ENCODE results near the gene FOXP1. TPM values are rescaled to one million over a fixed set of nuclear protein-coding genes. Genes with fewer than 3 reads are reported as not detected.

Gene FOXP1
- total RNA-seq, 1 experiment from 2014 or later: 58.4 TPM

DNA sequence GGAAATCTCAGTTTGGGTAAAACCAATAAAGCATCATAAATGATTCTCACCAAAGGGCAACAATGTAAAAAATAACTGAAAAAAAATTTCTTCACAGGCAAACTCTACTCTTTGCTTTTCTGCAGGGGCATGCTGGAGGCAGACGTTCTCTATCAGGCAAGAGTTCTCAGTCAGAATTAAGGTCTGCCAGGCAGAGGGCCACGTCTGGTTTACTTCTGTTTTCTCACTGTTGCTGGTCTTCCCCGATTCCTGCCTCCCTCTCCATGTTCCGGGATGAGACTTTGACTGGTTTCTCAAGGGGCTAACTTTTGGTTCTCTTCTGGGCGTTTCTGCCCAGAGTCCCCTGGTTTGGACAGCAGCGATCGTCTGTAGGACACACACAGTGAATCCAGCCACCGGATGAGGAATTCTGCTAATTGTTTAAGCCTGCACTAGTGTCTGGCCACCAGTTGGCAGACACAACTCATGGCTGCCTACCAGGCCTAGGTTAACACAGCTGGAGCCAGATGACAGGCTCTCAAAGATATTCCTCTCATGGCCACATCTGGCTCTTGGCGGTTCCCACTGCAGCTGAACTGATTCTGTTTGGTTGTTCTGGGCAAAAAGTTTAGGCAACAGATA, 273.1 kb downstream of the FOXP1 start:
- CTCF ChIA-PET: no interaction called here
- Histone ChIP-seq H3K9me3 (ENCODE audit: low read depth, low read length, poor library complexity, severe bottlenecking) (no peaks in the 10 kb centered on the region), H3K36me3 (ENCODE audit: insufficient read depth, low read length, poor library complexity, severe bottlenecking) (no peaks in the 10 kb centered on the region), H3K4me3 (ENCODE audit: low read depth, low read length, poor library complexity, severe bottlenecking) (no peak overlapping the region), H3K27me3 (replicated peaks; ENCODE audit: insufficient read depth, low read depth, low read length, poor library complexity) (no peaks in the 10 kb centered on the region), H3K27ac (ENCODE audit: low read depth, low read length, poor library complexity, severe bottlenecking) (no peak overlapping the region), H3K4me1 (ENCODE audit: insufficient read depth, low read length, poor library complexity, severe bottlenecking) (peaks cover 11% of the 10 kb centered on the region)
- TF ChIP-seq EZH2 (IDR thresholded peaks at IDR 0.05; ENCODE audit: borderline replicate concordance, low read depth, low read length, poor library complexity, severe bottlenecking): no peak
- TF ChIP-seq, protein P1, sequence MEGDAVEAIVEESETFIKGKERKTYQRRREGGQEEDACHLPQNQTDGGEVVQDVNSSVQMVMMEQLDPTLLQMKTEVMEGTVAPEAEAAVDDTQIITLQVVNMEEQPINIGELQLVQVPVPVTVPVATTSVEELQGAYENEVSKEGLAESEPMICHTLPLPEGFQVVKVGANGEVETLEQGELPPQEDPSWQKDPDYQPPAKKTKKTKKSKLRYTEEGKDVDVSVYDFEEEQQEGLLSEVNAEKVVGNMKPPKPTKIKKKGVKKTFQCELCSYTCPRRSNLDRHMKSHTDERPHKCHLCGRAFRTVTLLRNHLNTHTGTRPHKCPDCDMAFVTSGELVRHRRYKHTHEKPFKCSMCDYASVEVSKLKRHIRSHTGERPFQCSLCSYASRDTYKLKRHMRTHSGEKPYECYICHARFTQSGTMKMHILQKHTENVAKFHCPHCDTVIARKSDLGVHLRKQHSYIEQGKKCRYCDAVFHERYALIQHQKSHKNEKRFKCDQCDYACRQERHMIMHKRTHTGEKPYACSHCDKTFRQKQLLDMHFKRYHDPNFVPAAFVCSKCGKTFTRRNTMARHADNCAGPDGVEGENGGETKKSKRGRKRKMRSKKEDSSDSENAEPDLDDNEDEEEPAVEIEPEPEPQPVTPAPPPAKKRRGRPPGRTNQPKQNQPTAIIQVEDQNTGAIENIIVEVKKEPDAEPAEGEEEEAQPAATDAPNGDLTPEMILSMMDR (conservative IDR thresholded peaks at IDR 0.05; ENCODE audit: low read depth, low read length): no peak
- no TSS peak for BruUV-seq (replicated peaks)
- POLR2A ChIA-PET (ENCODE audit: low non-redundant PET): no interaction called here
- peak; percentile 17 for DNase-seq (ENCODE audit: low spot score)
- intact Hi-C loops (cut with micrococcal nuclease; ENCODE audit: unreplicated experiment): no loop called here

GRCh38 chr3:71309886-71310285, 273.6 kb downstream of the FOXP1 start:
- intact Hi-C loops (cut with micrococcal nuclease; ENCODE audit: unreplicated experiment): loop anchor here (5.0 to 10.0 kb wide), 2 partner anchors 277 to 755 kb away; no protein-coding TSS in a partner anchor
- Histone ChIP-seq H3K4me3 (ENCODE audit: low read depth, low read length, poor library complexity, severe bottlenecking) (no peak overlapping the region), H3K36me3 (ENCODE audit: insufficient read depth, low read length, poor library complexity, severe bottlenecking) (no peaks in the 10 kb centered on the region), H3K9me3 (ENCODE audit: low read depth, low read length, poor library complexity, severe bottlenecking) (no peaks in the 10 kb centered on the region), H3K4me1 (ENCODE audit: insufficient read depth, low read length, poor library complexity, severe bottlenecking) (peaks cover 11% of the 10 kb centered on the region), H3K27me3 (replicated peaks; ENCODE audit: insufficient read depth, low read depth, low read length, poor library complexity) (no peaks in the 10 kb centered on the region), H3K27ac (ENCODE audit: low read depth, low read length, poor library complexity, severe bottlenecking) (no peak overlapping the region)
- BruUV-seq (replicated peaks): no TSS peak
- TF ChIP-seq, protein P1 (conservative IDR thresholded peaks at IDR 0.05; ENCODE audit: low read depth, low read length): no peak
- no peak for TF ChIP-seq EZH2 (IDR thresholded peaks at IDR 0.05; ENCODE audit: borderline replicate concordance, low read depth, low read length, poor library complexity, severe bottlenecking)
- CTCF ChIA-PET: no interaction called here
- no peak for DNase-seq (ENCODE audit: low spot score)
- POLR2A ChIA-PET (ENCODE audit: low non-redundant PET): no interaction called here

DNA sequence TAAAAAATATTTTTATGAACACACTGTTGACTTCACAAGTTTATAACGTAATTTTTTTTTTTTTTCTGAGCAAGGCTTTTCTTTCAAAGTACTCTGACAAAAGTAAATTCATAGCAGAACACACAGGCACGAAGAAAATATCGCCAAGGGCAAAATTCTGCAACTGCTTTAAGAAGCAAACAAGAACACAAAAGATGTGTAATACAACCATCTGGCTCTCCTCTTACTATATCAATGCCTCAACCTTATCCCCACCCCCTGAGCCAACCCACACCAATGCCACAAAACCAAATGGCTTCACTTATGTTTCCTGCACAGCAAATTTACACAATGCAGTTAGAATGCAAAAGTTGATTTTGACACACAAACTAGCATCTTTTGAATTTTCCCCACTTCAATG, 274.2 kb downstream of the FOXP1 start:
- no peak overlapping the region for H3K27ac ChIP-seq (ENCODE audit: low read depth, low read length, poor library complexity, severe bottlenecking)
- no peak overlapping the region for H3K4me3 ChIP-seq (ENCODE audit: low read depth, low read length, poor library complexity, severe bottlenecking)
- no peak for DNase-seq (ENCODE audit: low spot score)
- POLR2A ChIA-PET (ENCODE audit: low non-redundant PET): no interaction called here
- H3K4me1 ChIP-seq (ENCODE audit: insufficient read depth, low read length, poor library complexity, severe bottlenecking): peaks cover 12% of the 10 kb centered on the region
- CTCF ChIA-PET: no interaction called here
- TF ChIP-seq, protein P1 (conservative IDR thresholded peaks at IDR 0.05; ENCODE audit: low read depth, low read length): no peak
- TF ChIP-seq EZH2 (IDR thresholded peaks at IDR 0.05; ENCODE audit: borderline replicate concordance, low read depth, low read length, poor library complexity, severe bottlenecking): no peak
- no peaks in the 10 kb centered on the region for H3K36me3 ChIP-seq (ENCODE audit: insufficient read depth, low read length, poor library complexity, severe bottlenecking)
- intact Hi-C loops (cut with micrococcal nuclease; ENCODE audit: unreplicated experiment): loop anchor here (5.0 to 10.0 kb wide), 2 partner anchors 278 to 755 kb away; no protein-coding TSS in a partner anchor
- no peaks in the 10 kb centered on the region for H3K27me3 ChIP-seq (replicated peaks; ENCODE audit: insufficient read depth, low read depth, low read length, poor library complexity)
- H3K9me3 ChIP-seq (ENCODE audit: low read depth, low read length, poor library complexity, severe bottlenecking): no peaks in the 10 kb centered on the region
- no TSS peak for BruUV-seq (replicated peaks)
